HCT116 (cell line): Measurements from ENCODE around the gene SIX5. TPM values are rescaled to one million over a fixed set of nuclear protein-coding genes. Genes with fewer than 3 reads are reported as not detected.

Experiments
- ATAC-seq: fragments of 200-7000 bp; cut with Tn5 transposase; 2 replicates; pipeline ENCODE4 v1.9.1; 2020; ENCODE audit warnings: mild to moderate bottlenecking, moderate library complexity
- BruUV-seq: library from RNA; stranded (reverse); fragments of 400-500 nt; replicated peaks from 2 replicates; lab custom pipeline; 2021; lab: Mats Ljungman, UMichigan
- CTCF ChIA-PET: fragments of 300-600 bp; sonication (Branson Sonifier 250); formaldehyde crosslinking; loops from one replicate; lab custom pipeline; 2021; ENCODE audit warnings: antibody characterized with exemption; lab: Charles Lee
- POLR2A ChIA-PET: fragments of 300-600, 350-600 bp; sonication (Branson Sonifier 250); formaldehyde crosslinking; loops from one replicate; lab custom pipeline; 2021; ENCODE audit warnings: antibody characterized with exemption; lab: Charles Lee
- RAD21 ChIA-PET, 2 experiments: fragments of 300-600 bp; sonication (Branson Sonifier 250); formaldehyde crosslinking; loops; one replicate each; lab custom pipeline; 2023; ENCODE audit warnings: low total read pairs in 2 of 2; ENCODE audit not compliant: uncharacterized antibody in 2 of 2, unreplicated experiment in 2 of 2, low non-redundant PET in 1 of 2; lab: Charles Lee
- DNase-seq: peaks from one replicate; pipeline ENCODE4 v3.0.0-alpha.2; 2010; ENCODE audit warnings: low read depth, low spot score
- H2AFZ ChIP-seq: fragments of 200-600 bp; shearing (Covaris generic), sonication (generic); 2 replicates; pipeline ENCODE4 v1.6.1; 2017; ENCODE audit warnings: low read depth, mixed run types, mixed read lengths, antibody characterized with exemption, low read length; ENCODE audit not compliant: poor library complexity, severe bottlenecking
- H3K27ac ChIP-seq: 2 replicates; pipeline ENCODE4 v1.5.1; 2012; ENCODE audit warnings: low read depth, low read length
- H3K27me3 ChIP-seq: fragments of 200-600 bp; sonication (generic); 2 replicates; pipeline ENCODE4 v1.6.1; 2016; ENCODE audit warnings: mixed run types, low read length, mixed read lengths; ENCODE audit not compliant: insufficient read depth
- H3K36me3 ChIP-seq, 2 experiments: fragments of 200-500 bp in 1 of 2; fragments of 200-600 bp in 1 of 2; sonication (Bioruptor generic) in 1 of 2; sonication (generic) in 1 of 2; 2 replicates each; pipeline versions ENCODE4 v1.5.1 to v1.6.1; 2014 to 2016; ENCODE audit warnings: low read length in 2 of 2, inconsistent platforms in 1 of 2, mixed read lengths in 1 of 2, mixed run types in 1 of 2; ENCODE audit not compliant: insufficient read depth in 2 of 2, control insufficient read depth in 1 of 2
- H3K4me1 ChIP-seq, 2 experiments: fragments of 200-600 bp in 1 of 2; sonication (generic) in 1 of 2; 2 replicates each; pipeline versions ENCODE4 v1.5.1 to v1.6.1; 2012 to 2017; ENCODE audit warnings: low read length in 2 of 2, inconsistent platforms in 1 of 2, mild to moderate bottlenecking in 1 of 2, mixed read lengths in 1 of 2, mixed run types in 1 of 2, moderate library complexity in 1 of 2; ENCODE audit not compliant: insufficient read depth in 2 of 2, control insufficient read depth in 1 of 2
- H3K4me2 ChIP-seq: fragments of 200-600 bp; sonication (generic); 2 replicates; pipeline ENCODE4 v1.6.1; 2017; ENCODE audit warnings: mixed run types, low read length, mixed read lengths
- H3K4me3 ChIP-seq, 2 experiments: fragments of 200-600 bp in 1 of 2; sonication (generic) in 1 of 2; replicated peaks in 1 of 2; 2 replicates each; pipeline ENCODE4 v1.5.1; 2011 to 2016; ENCODE audit warnings: low read length in 2 of 2, control low read depth in 1 of 2, low read depth in 1 of 2, mild to moderate bottlenecking in 1 of 2, mixed read lengths in 1 of 2, mixed run types in 1 of 2
- H3K79me2 ChIP-seq: fragments of 200-600 bp; sonication (generic); 2 replicates; pipeline ENCODE4 v1.6.1; 2017; ENCODE audit warnings: mild to moderate bottlenecking, mixed run types, low read length, moderate library complexity, mixed read lengths; ENCODE audit not compliant: insufficient read depth
- H3K9ac ChIP-seq: fragments of 200-600 bp; sonication (generic); 2 replicates; pipeline ENCODE4 v1.6.1; 2016; ENCODE audit warnings: low read length, mixed read lengths
- H3K9me2 ChIP-seq: fragments of 200-600 bp; sonication (generic), shearing (Covaris generic); 2 replicates; pipeline ENCODE4 v1.6.1; 2017; ENCODE audit warnings: mixed run types, mild to moderate bottlenecking, moderate library complexity; ENCODE audit not compliant: insufficient read depth
- H3K9me3 ChIP-seq, 2 experiments: fragments of 200-500 bp in 1 of 2; fragments of 200-600 bp in 1 of 2; sonication (Bioruptor generic) in 1 of 2; sonication (generic) in 1 of 2; 2 replicates each; pipeline ENCODE4 v1.6.1; 2014 to 2017; ENCODE audit warnings: low read length in 2 of 2, mixed read lengths in 2 of 2, inconsistent platforms in 1 of 2, low read depth in 1 of 2, mild to moderate bottlenecking in 1 of 2, mixed run types in 1 of 2, moderate library complexity in 1 of 2; ENCODE audit not compliant: control insufficient read depth in 1 of 2, insufficient read depth in 1 of 2
- H4K20me1 ChIP-seq: fragments of 200-600 bp; sonication (generic), shearing (Covaris generic); 2 replicates; pipeline ENCODE4 v1.6.1; 2017; ENCODE audit warnings: mixed run types, mild to moderate bottlenecking, moderate library complexity; ENCODE audit not compliant: insufficient read depth
- CTCF ChIP-seq, 3 experiments: fragments of 200-600 bp in 1 of 3; sonication (generic) in 1 of 3; IDR thresholded peaks in 2 of 3; conservative IDR thresholded peaks in 1 of 3; 2 replicates each; pipeline ENCODE4 v1.5.1; 2012 to 2017; ENCODE audit warnings: low read depth in 2 of 3, low read length in 2 of 3, antibody characterized with exemption in 1 of 3, borderline replicate concordance in 1 of 3, control low read depth in 1 of 3, mild to moderate bottlenecking in 1 of 3, mixed read lengths in 1 of 3, mixed run types in 1 of 3, moderate library complexity in 1 of 3; ENCODE audit not compliant: insufficient read depth in 1 of 3
- EGR1 ChIP-seq: IDR thresholded peaks from 2 replicates; pipeline ENCODE4 v1.6.1; 2012; ENCODE audit warnings: low read depth
- ELF1 ChIP-seq: IDR thresholded peaks from 2 replicates; pipeline ENCODE4 v1.6.1; 2012; ENCODE audit warnings: low read depth, borderline replicate concordance
- EZH2 ChIP-seq: fragments of 200-600 bp; sonication (generic); IDR thresholded peaks from 2 replicates; pipeline ENCODE4 v1.6.1; 2017; ENCODE audit warnings: antibody characterized with exemption, mixed run types
- EZH2phosphoT487 ChIP-seq: fragments of 200-600 bp; IDR thresholded peaks from 2 replicates; pipeline ENCODE4 v1.6.1; 2018; ENCODE audit warnings: antibody characterized with exemption, borderline replicate concordance
- JUND ChIP-seq: IDR thresholded peaks from 2 replicates; pipeline ENCODE4 v1.6.1; 2012
- POLR2A ChIP-seq: IDR thresholded peaks from 2 replicates; pipeline ENCODE4 v1.7.0; 2011; ENCODE audit warnings: borderline replicate concordance; ENCODE audit not compliant: insufficient read depth, insufficient read length; ENCODE audit errors: extremely low read depth
- POLR2AphosphoS5 ChIP-seq: IDR thresholded peaks from 2 replicates; pipeline ENCODE4 v1.6.1; 2011; ENCODE audit warnings: mild to moderate bottlenecking, low read depth, low read length, moderate library complexity
- RAD21 ChIP-seq: IDR thresholded peaks from 2 replicates; pipeline ENCODE4 v1.6.1; 2012; ENCODE audit warnings: low read depth, mild to moderate bottlenecking
- REST ChIP-seq: IDR thresholded peaks from 2 replicates; pipeline ENCODE4 v1.6.1; 2012; ENCODE audit warnings: low read depth
- SIN3A ChIP-seq: IDR thresholded peaks from 2 replicates; pipeline ENCODE4 v1.6.1; 2012; ENCODE audit warnings: low read depth
- SP1 ChIP-seq: IDR thresholded peaks from 2 replicates; pipeline ENCODE4 v1.6.1; 2012; ENCODE audit warnings: low read depth
- SRF ChIP-seq: IDR thresholded peaks from 2 replicates; pipeline ENCODE4 v1.6.1; 2012; ENCODE audit warnings: low read depth
- TCF7L2 ChIP-seq: IDR thresholded peaks from 2 replicates; pipeline ENCODE4 v1.7.0; 2011; ENCODE audit warnings: borderline replicate concordance, inconsistent platforms; ENCODE audit not compliant: insufficient read depth, insufficient read length; ENCODE audit errors: extremely low read depth
- YY1 ChIP-seq: IDR thresholded peaks from 2 replicates; pipeline ENCODE4 v1.6.1; 2011; ENCODE audit warnings: low read length, low read depth, moderate library complexity, mild to moderate bottlenecking; ENCODE audit not compliant: insufficient replicate concordance; ENCODE audit errors: extremely low read depth
- ZBTB33 ChIP-seq: IDR thresholded peaks from 2 replicates; pipeline ENCODE4 v1.6.1; 2011; ENCODE audit warnings: mild to moderate bottlenecking, low read length, moderate library complexity; ENCODE audit not compliant: insufficient replicate concordance; ENCODE audit errors: extremely low read depth
- ZFX ChIP-seq: fragments of 450-650 bp; IDR thresholded peaks from 2 replicates; pipeline ENCODE4 v1.6.1; 2017
- ZNF274 ChIP-seq: fragments of 200-500 bp; sonication (Bioruptor generic); IDR thresholded peaks from 2 replicates; pipeline ENCODE4 v1.6.1; 2014; ENCODE audit warnings: mild to moderate bottlenecking, low read depth, low read length, inconsistent platforms
- intact Hi-C: fragments of 100-400 bp; cut with micrococcal nuclease; formaldehyde crosslinking; loops from 2 replicates; pipeline ENCODE4 v1.10.0; 2022
- total RNA-seq: library from RNA; stranded (reverse); gene quantifications from one replicate; pipeline ENCODE4 v1.2.1, GENCODE V29; 2021; ENCODE audit not compliant: unreplicated experiment

SIX5 gene
- total RNA-seq, 1 experiment from 2014 or later, result 18.3 TPM

- intact Hi-C loops, result no loop called here
- no peaks in the 10 kb centered on the region for H3K27me3 ChIP-seq
- no peaks in the 10 kb centered on the region for H3K9me3 ChIP-seq
- no peak for ATAC-seq
- no peak overlapping the region for H3K27ac ChIP-seq
- no peak overlapping the region for H2AFZ ChIP-seq
- no peak overlapping the region for H3K9ac ChIP-seq
- H3K4me3 ChIP-seq, result no peak overlapping the region
- BruUV-seq, result no TSS peak
- H3K79me2 ChIP-seq, result no peaks in the 10 kb centered on the region
- 0 out of 2 replicates have a peak overlapping the region, but pooled peaks have one; percentile 14 for H3K4me2 ChIP-seq
- POLR2A ChIA-PET, result interaction anchor here (1.7 kb wide), 1 partner anchor 30 kb away, joined by 9 read pairs; the partner anchor contains the start of gene SIX5
- CTCF ChIA-PET, result interaction anchor here (1.5 to 3.9 kb wide), 4 partner anchors 17 to 30 kb away, joined by 5 to 54 read pairs (median 15); partner anchors contain the start of gene SIX5
- no peaks in the 10 kb centered on the region for H3K36me3 ChIP-seq
- RAD21 ChIA-PET, result interaction anchor here in 1 of 2 experiments (1.9 kb wide), 1 partner anchor 30 kb away, joined by 7 read pairs; the partner anchor contains the start of gene SIX5
- H4K20me1 ChIP-seq, result no peaks in the 10 kb centered on the region
- no peaks in the 10 kb centered on the region for H3K9me2 ChIP-seq
- TF ChIP-seq TCF7L2 (no peak), EZH2phosphoT487 (no peak), SRF (no peak), YY1 (no peak), REST (no peak), POLR2AphosphoS5 (no peak), POLR2A (no peak), EGR1 (no peak), SP1 (no peak), ZNF274 (no peak), JUND (no peak), ZBTB33 (no peak), EZH2 (no peak), RAD21 (no peak), SIN3A (no peak), ZFX (no peak), CTCF (IDR thresholded peaks at IDR 0.05 in 2 of 3, conservative IDR thresholded peaks at IDR 0.05 in 1 of 3; ENCODE audit: borderline replicate concordance in 1 of 3, insufficient read depth in 1 of 3, low read depth in 2 of 3, low read length in 2 of 3) (no peak), ELF1 (no peak)
- peaks cover 0 to 18% of the 10 kb centered on the region in 2 experiments; a peak in 2 of 4 replicates for H3K4me1 ChIP-seq
- no peak for DNase-seq
These were observed 31.1 kb upstream of the SIX5 start for GRCh38 chr19:45800070-45800553.
